DND-41 (cell line): ENCODE results near the gene LRRC74A.

Experiments used
- ATAC-seq: fragments of 200-7000 bp; cut with Tn5 transposase; 3 replicates; pipeline ENCODE4 v1.9.1; 2021; ENCODE audit warnings: low read depth; ENCODE audit not compliant: insufficient read depth
- DNase-seq: peaks from one replicate; pipeline ENCODE4 v3.0.0-alpha.2; 2020
- H2AFZ ChIP-seq: 2 replicates; pipeline ENCODE4 v1.6.0; 2012; ENCODE audit warnings: low read depth, low read length
- H3K27ac ChIP-seq: 2 replicates; pipeline ENCODE4 v1.5.1; 2012; ENCODE audit warnings: low read length, inconsistent platforms
- H3K27me3 ChIP-seq: fragments of 200-600 bp; sonication (generic); 2 replicates; pipeline ENCODE4 v1.6.0; 2012; ENCODE audit warnings: low read length, mild to moderate bottlenecking, inconsistent platforms; ENCODE audit not compliant: insufficient read depth, poor library complexity
- H3K36me3 ChIP-seq: 2 replicates; pipeline ENCODE4 v1.5.1; 2012; ENCODE audit warnings: low read length, inconsistent platforms; ENCODE audit not compliant: insufficient read depth
- H3K4me1 ChIP-seq: 2 replicates; pipeline ENCODE4 v1.5.1; 2012; ENCODE audit warnings: mild to moderate bottlenecking, low read length; ENCODE audit not compliant: insufficient read depth
- H3K4me2 ChIP-seq: 2 replicates; pipeline ENCODE4 v1.6.0; 2012; ENCODE audit warnings: mild to moderate bottlenecking, moderate library complexity, low read length, inconsistent platforms; ENCODE audit not compliant: insufficient read depth
- H3K4me3 ChIP-seq, 2 experiments: fragments of 200-600 bp in 1 of 2; shearing (Covaris generic) in 1 of 2; 2 replicates each; pipeline ENCODE4 v1.5.1; 2012 to 2016; ENCODE audit warnings: inconsistent platforms in 2 of 2, low read length in 2 of 2, mild to moderate bottlenecking in 2 of 2, low read depth in 1 of 2, moderate library complexity in 1 of 2
- H3K79me2 ChIP-seq: 2 replicates; pipeline ENCODE4 v1.6.0; 2012; ENCODE audit warnings: low read length, inconsistent platforms; ENCODE audit not compliant: insufficient read depth
- H3K9ac ChIP-seq: 2 replicates; pipeline ENCODE4 v1.6.0; 2012; ENCODE audit warnings: low read depth, mild to moderate bottlenecking, inconsistent platforms, low read length, moderate library complexity
- H3K9me3 ChIP-seq: 2 replicates; pipeline ENCODE4 v1.5.1; 2012; ENCODE audit warnings: low read length, moderate library complexity, mild to moderate bottlenecking, inconsistent platforms; ENCODE audit not compliant: insufficient read depth, severe bottlenecking
- H4K20me1 ChIP-seq: 2 replicates; pipeline ENCODE4 v1.6.0; 2012; ENCODE audit warnings: low read length; ENCODE audit not compliant: insufficient read depth
- EZH2 ChIP-seq: IDR thresholded peaks from 3 replicates; pipeline ENCODE4 v1.6.1; 2012; ENCODE audit warnings: borderline replicate concordance, low read depth, mild to moderate bottlenecking, moderate library complexity, low read length, inconsistent platforms; ENCODE audit not compliant: severe bottlenecking
- TF ChIP-seq, protein P1 (sequence below): IDR thresholded peaks from 2 replicates; pipeline ENCODE4 v1.5.1; 2012; ENCODE audit warnings: borderline replicate concordance, low read length, moderate library complexity, mild to moderate bottlenecking; ENCODE audit not compliant: poor library complexity, severe bottlenecking; ENCODE audit errors: extremely low read depth

LRRC74A gene

DNA sequence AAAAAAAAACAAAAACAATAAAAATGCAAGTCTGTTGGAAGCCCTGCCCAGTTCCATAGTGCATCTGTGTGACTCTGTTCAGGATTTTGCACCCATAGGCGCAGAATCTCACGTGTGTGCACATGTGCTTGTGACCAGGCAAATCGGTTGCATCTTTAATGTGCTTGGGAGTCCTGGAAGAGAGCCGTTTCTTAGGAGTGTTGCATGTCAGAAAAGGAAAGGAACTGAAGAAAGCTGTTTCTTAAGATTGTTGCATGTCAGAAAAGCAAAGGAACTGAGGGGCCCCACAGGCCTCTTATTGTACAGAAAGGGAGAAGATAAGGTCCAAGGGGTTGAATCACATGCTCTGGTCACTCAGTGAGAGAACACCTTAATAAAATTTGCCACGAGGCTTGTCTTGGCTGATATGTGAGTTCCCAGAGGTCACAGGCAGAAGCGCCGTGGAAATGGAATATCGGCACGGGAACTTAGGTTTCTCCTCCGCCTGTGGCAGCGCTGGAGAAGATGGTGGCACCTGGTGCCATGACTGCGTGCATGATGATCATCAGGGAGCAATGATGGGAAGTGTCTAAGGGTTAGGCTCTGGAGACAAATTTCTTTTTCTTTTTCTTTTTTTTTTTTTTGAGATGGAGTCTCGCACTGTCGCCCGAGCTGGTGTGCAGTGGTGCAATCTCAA, 90.0 kb downstream of the LRRC74A start:
- H3K27me3 ChIP-seq, result no peaks in the 10 kb centered on the region
- H3K9ac ChIP-seq, result no peak overlapping the region
- H2AFZ ChIP-seq, result no peak overlapping the region
- no peaks in the 10 kb centered on the region for H4K20me1 ChIP-seq
- ATAC-seq (no peak), DNase-seq (no peak)
- no peaks in the 10 kb centered on the region for H3K36me3 ChIP-seq
- H3K4me1 ChIP-seq, result peaks cover 37% of the 10 kb centered on the region
- no peaks in the 10 kb centered on the region for H3K79me2 ChIP-seq
- TF ChIP-seq, protein P1, sequence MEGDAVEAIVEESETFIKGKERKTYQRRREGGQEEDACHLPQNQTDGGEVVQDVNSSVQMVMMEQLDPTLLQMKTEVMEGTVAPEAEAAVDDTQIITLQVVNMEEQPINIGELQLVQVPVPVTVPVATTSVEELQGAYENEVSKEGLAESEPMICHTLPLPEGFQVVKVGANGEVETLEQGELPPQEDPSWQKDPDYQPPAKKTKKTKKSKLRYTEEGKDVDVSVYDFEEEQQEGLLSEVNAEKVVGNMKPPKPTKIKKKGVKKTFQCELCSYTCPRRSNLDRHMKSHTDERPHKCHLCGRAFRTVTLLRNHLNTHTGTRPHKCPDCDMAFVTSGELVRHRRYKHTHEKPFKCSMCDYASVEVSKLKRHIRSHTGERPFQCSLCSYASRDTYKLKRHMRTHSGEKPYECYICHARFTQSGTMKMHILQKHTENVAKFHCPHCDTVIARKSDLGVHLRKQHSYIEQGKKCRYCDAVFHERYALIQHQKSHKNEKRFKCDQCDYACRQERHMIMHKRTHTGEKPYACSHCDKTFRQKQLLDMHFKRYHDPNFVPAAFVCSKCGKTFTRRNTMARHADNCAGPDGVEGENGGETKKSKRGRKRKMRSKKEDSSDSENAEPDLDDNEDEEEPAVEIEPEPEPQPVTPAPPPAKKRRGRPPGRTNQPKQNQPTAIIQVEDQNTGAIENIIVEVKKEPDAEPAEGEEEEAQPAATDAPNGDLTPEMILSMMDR, result no peak
- TF ChIP-seq EZH2, result no peak
- no peak overlapping the region for H3K4me2 ChIP-seq
- no peak overlapping the region for H3K27ac ChIP-seq
- no peak overlapping the region for H3K4me3 ChIP-seq
- no peaks in the 10 kb centered on the region for H3K9me3 ChIP-seq

DNA sequence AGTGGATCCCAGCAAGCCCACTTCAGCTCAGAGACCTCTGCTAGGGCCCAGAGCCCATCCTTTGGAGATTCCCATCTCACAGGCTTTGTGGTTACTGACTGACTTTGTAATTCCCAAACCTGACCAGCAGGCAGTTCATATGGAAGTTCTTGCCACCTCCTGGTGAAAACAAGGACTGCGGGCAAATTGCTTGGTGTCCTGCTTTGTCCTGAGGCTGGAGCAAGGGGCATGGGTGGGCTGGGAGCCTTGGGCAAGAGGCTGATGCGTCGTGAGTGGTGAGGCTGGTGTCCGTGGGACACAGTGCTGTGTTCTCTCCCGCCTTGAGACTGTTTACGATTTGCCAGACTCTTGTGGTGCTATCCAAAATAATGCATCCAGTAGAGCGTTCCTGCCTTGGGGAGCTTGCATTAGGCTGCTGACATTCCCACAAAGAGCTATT, 91.0 kb downstream of the LRRC74A start:
- no peak overlapping the region for H3K9ac ChIP-seq
- no peaks in the 10 kb centered on the region for H3K27me3 ChIP-seq
- no peaks in the 10 kb centered on the region for H3K79me2 ChIP-seq
- H3K4me2 ChIP-seq, result no peak overlapping the region
- H3K9me3 ChIP-seq, result no peaks in the 10 kb centered on the region
- TF ChIP-seq EZH2, result no peak
- TF ChIP-seq, protein P1, result peak; percentile 57
- DNase-seq, result peak; percentile 27
- no peak for ATAC-seq
- H3K36me3 ChIP-seq, result no peaks in the 10 kb centered on the region
- H3K4me1 ChIP-seq, result peaks cover 46% of the 10 kb centered on the region
- no peak overlapping the region for H3K4me3 ChIP-seq
- H2AFZ ChIP-seq, result no peak overlapping the region
- H4K20me1 ChIP-seq, result no peaks in the 10 kb centered on the region
- H3K27ac ChIP-seq, result no peak overlapping the region

DNA sequence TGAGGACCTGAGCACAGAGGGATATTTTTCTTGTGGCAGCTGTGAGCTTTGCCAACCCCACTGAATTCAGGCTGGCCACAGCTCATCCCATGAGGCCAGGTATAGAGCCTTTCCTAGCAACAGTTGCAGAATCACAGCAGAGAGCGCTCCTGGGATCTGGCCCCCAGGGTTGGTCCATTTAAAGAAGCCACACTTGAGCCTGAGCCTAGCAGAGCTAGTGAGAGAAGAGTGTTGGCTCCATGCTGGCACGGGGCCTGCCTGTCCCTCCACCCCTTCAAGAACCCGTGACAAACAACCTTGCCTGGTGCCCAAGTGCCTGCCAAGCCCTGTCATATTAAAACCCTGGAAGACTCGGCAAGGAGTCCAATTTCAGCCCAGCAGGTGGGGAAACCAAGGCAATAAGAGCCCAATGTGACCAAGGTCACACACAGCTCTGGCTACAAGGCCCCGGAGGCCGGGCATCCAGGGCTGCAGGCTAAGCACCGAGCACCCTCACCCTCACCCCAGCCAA, 91.6 kb downstream of the LRRC74A start:
- TF ChIP-seq, protein P1, result no peak
- no peak for TF ChIP-seq EZH2

More for the DNA sequence above, 91.6 kb downstream of the LRRC74A start:
- Histone ChIP-seq H2AFZ (no peak overlapping the region), H3K36me3 (no peaks in the 10 kb centered on the region), H3K9ac (no peak overlapping the region), H4K20me1 (no peaks in the 10 kb centered on the region), H3K4me3 (no peak overlapping the region), H3K27ac (no peak overlapping the region), H3K4me1 (peaks cover 52% of the 10 kb centered on the region), H3K4me2 (no peak overlapping the region), H3K9me3 (no peaks in the 10 kb centered on the region), H3K79me2 (no peaks in the 10 kb centered on the region), H3K27me3 (no peaks in the 10 kb centered on the region)
- ATAC-seq (no peak), DNase-seq (no peak)
